ENCODE measurements around the gene INCENP. TPM values are rescaled to one million over a fixed set of nuclear protein-coding genes. Genes with fewer than 3 reads are reported as not detected.

The INCENP gene
- total RNA-seq, 2 donors from 2014 or later = 35.1 to 93.4 TPM

- no peaks in the 10 kb centered on the region for H3K9me3 ChIP-seq
- no peaks in the 10 kb centered on the region for H3K36me3 ChIP-seq
- no peak overlapping the region for H3K9ac ChIP-seq (ENCODE audit: low read depth in 2 of 2, low read length in 2 of 2)
- TF ChIP-seq, protein P1, sequence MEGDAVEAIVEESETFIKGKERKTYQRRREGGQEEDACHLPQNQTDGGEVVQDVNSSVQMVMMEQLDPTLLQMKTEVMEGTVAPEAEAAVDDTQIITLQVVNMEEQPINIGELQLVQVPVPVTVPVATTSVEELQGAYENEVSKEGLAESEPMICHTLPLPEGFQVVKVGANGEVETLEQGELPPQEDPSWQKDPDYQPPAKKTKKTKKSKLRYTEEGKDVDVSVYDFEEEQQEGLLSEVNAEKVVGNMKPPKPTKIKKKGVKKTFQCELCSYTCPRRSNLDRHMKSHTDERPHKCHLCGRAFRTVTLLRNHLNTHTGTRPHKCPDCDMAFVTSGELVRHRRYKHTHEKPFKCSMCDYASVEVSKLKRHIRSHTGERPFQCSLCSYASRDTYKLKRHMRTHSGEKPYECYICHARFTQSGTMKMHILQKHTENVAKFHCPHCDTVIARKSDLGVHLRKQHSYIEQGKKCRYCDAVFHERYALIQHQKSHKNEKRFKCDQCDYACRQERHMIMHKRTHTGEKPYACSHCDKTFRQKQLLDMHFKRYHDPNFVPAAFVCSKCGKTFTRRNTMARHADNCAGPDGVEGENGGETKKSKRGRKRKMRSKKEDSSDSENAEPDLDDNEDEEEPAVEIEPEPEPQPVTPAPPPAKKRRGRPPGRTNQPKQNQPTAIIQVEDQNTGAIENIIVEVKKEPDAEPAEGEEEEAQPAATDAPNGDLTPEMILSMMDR (IDR thresholded peaks at IDR 0.05) = no peak
- DNase-seq = no peak
- H3K4me1 ChIP-seq = no peaks in the 10 kb centered on the region
- H3K27ac ChIP-seq = no peak overlapping the region
- intact Hi-C loops (cut with DNase I) = no loop called here
- H3K4me3 ChIP-seq = no peak overlapping the region
- no peaks in the 10 kb centered on the region for H3K27me3 ChIP-seq
Measured at GRCh38 chr11:62152245-62153086, 28.7 kb downstream of the INCENP start.

DNA sequence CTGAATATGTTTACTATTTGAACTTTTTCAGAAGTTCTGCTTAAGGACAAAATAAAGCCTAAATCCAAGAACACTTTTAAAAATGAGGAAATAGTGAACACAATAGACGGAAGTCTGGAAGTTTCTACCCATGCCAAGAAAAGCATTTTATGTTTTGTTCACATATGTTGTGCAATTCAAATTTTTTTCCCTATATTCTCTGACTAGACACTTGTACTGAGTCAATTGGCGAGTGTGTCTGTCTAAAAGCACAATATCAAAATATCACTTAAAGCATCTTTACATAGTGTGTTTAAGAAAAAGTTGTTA is 29.2 kb downstream of the INCENP start:
- no peak overlapping the region for H3K4me3 ChIP-seq
- no peak for DNase-seq
- no peaks in the 10 kb centered on the region for H3K4me1 ChIP-seq
- intact Hi-C loops (cut with DNase I) = no loop called here
- H3K36me3 ChIP-seq = no peaks in the 10 kb centered on the region
- H3K27me3 ChIP-seq = no peaks in the 10 kb centered on the region
- H3K9ac ChIP-seq (ENCODE audit: low read depth in 2 of 2, low read length in 2 of 2) = no peak overlapping the region
- TF ChIP-seq, protein P1 (IDR thresholded peaks at IDR 0.05) = no peak
- no peaks in the 10 kb centered on the region for H3K9me3 ChIP-seq
- H3K27ac ChIP-seq = no peak overlapping the region

DNA sequence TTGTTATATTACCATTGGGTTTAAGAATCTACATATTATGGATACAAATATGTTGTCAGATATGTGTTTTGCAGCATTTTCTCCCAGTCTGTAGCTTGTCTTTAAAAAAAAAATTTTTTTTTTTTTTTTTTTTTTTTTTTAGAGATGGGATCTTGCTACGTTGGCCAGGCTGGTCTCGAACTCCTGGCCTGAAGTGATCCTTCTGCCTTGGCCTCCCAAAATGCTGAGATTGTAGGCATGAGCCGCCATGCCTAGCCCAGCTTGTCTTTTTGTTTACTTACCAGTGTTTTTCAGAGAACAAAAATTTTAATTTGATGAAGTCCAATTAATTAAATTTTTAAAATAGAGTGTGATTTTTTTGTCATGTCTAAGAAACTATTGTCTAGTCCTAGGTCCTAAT is 29.8 kb downstream of the INCENP start:
- Histone ChIP-seq H3K9ac (ENCODE audit: low read depth in 2 of 2, low read length in 2 of 2) (no peak overlapping the region), H3K9me3 (no peaks in the 10 kb centered on the region), H3K36me3 (no peaks in the 10 kb centered on the region), H3K4me1 (no peaks in the 10 kb centered on the region), H3K27me3 (no peaks in the 10 kb centered on the region), H3K27ac (no peak overlapping the region), H3K4me3 (no peak overlapping the region)
- intact Hi-C loops (cut with DNase I) = no loop called here
- DNase-seq = no peak
- TF ChIP-seq, protein P1 (IDR thresholded peaks at IDR 0.05) = no peak

GRCh38 chr11:62157603-62158002 is 33.8 kb downstream of the INCENP start:
- H3K27ac ChIP-seq = no peak overlapping the region
- no peaks in the 10 kb centered on the region for H3K4me1 ChIP-seq
- H3K4me3 ChIP-seq = no peak overlapping the region
- no peaks in the 10 kb centered on the region for H3K9me3 ChIP-seq
- TF ChIP-seq, protein P1 (IDR thresholded peaks at IDR 0.05) = no peak
- no peaks in the 10 kb centered on the region for H3K27me3 ChIP-seq
- H3K9ac ChIP-seq (ENCODE audit: low read depth in 2 of 2, low read length in 2 of 2) = no peak overlapping the region
- H3K36me3 ChIP-seq = no peaks in the 10 kb centered on the region
- intact Hi-C loops (cut with DNase I) = no loop called here
- DNase-seq = no peak

DNA sequence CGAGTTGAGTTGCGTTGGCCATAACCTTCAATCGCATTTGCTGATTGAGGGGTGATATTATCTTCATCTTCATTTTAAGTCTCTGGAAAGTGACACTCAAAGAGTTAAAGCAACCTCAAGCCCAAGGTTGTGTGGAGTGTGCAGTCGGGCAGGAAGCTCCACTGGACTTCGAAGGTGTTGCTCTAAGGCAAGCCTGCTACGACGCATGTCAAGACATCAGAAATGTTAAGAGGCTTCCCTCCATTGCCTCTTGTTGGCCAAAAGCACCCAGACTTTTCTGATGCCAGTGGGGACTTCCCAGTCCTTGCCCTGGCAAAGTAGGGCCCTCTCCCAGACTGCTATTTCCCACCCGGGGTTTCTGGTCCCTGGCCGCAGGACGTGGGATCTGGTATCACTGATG is 42.6 kb downstream of the INCENP start:
- no peaks in the 10 kb centered on the region for H3K36me3 ChIP-seq
- no peak overlapping the region for H3K9ac ChIP-seq (ENCODE audit: low read depth in 2 of 2, low read length in 2 of 2)
- TF ChIP-seq, protein P1 (IDR thresholded peaks at IDR 0.05) = no peak
- H3K4me1 ChIP-seq = no peaks in the 10 kb centered on the region
- no peaks in the 10 kb centered on the region for H3K9me3 ChIP-seq
- no peak for DNase-seq
- H3K27ac ChIP-seq = no peak overlapping the region
- intact Hi-C loops (cut with DNase I) = no loop called here
- H3K27me3 ChIP-seq = no peaks in the 10 kb centered on the region
- H3K4me3 ChIP-seq = no peak overlapping the region
